Spleen (tissue), 11 donors: Measurements from ENCODE around the gene C12orf42. TPM values are rescaled to one million over a fixed set of nuclear protein-coding genes. Genes with fewer than 3 reads are reported as not detected.

Source experiments
- DNase-seq: peaks from one replicate; pipeline ENCODE4 v3.0.0-alpha.2; 2020
- H3K27ac ChIP-seq, 8 donors: fragments of 200-600 bp; sonication (generic) in 7 of 8; 1 replicate in 4 of 8; 2 replicates in 4 of 8; pipeline versions ENCODE4 v1.5.0 to v1.8.0; 2016 to 2021; ENCODE audit warnings: inconsistent platforms in 4 of 8, mild to moderate bottlenecking in 4 of 8, moderate library complexity in 1 of 8
- H3K27me3 ChIP-seq, 7 donors: fragments of 200-600 bp; sonication (generic) in 6 of 7; replicated peaks in 1 of 7; 1 replicate in 4 of 7; 2 replicates in 3 of 7; pipeline versions ENCODE4 v1.5.0 to v1.8.0; 2016 to 2021; ENCODE audit warnings: inconsistent platforms in 3 of 7, mild to moderate bottlenecking in 1 of 7
- H3K36me3 ChIP-seq, 6 donors: fragments of 200-600 bp; sonication (generic) in 5 of 6; 1 replicate in 4 of 6; 2 replicates in 2 of 6; pipeline versions ENCODE4 v1.5.0 to v1.8.0; 2016 to 2021; ENCODE audit warnings: inconsistent platforms in 2 of 6
- H3K4me1 ChIP-seq, 6 donors: fragments of 200-600 bp; sonication (generic) in 5 of 6; 1 replicate in 3 of 6; 2 replicates in 3 of 6; pipeline versions ENCODE4 v1.5.0 to v1.8.0; 2016 to 2021; ENCODE audit warnings: inconsistent platforms in 3 of 6
- H3K4me3 ChIP-seq, 8 donors: fragments of 200-600 bp; sonication (generic) in 7 of 8; 1 replicate in 4 of 8; 2 replicates in 4 of 8; pipeline versions ENCODE4 v1.5.0 to v1.8.0; 2016 to 2021; ENCODE audit warnings: inconsistent platforms in 4 of 8, mild to moderate bottlenecking in 4 of 8, moderate library complexity in 2 of 8
- H3K9me3 ChIP-seq, 8 donors: fragments of 200-600 bp; sonication (generic) in 7 of 8; 1 replicate in 4 of 8; 2 replicates in 4 of 8; pipeline versions ENCODE4 v1.5.0 to v1.8.0; 2016 to 2021; ENCODE audit warnings: inconsistent platforms in 4 of 8
- POLR2A ChIP-seq, 3 donors: fragments of 450-650 bp; IDR thresholded peaks; one replicate each; pipeline ENCODE4 v1.5.1; 2017; ENCODE audit warnings: antibody characterized with exemption in 3 of 3, mild to moderate bottlenecking in 1 of 3
- POLR2AphosphoS5 ChIP-seq, 3 donors: sonication (generic); formaldehyde crosslinking; IDR thresholded peaks; one replicate each; pipeline ENCODE4 v1.5.1; 2017; ENCODE audit warnings: antibody characterized with exemption in 3 of 3
- WGBS, 5 donors: extraction: QIAGEN DNeasy Blood & Tissue Kit in 3 of 5; methylation state at CpG; one replicate each; pipeline versions ENCODE4 v1.1.5 to v1.1.7; 2013 to 2018; 5-methylcytosine and 5-hydroxymethylcytosine counted together
- intact Hi-C: fragments of 100-400 bp; cut with DNase I; formaldehyde crosslinking; loops from one replicate; pipeline ENCODE4 v1.15.0; 2023; ENCODE audit warnings: low total_unique reads
- polyA plus RNA-seq, 3 donors: library from polyadenylated mRNA; stranded (reverse); fragments of 200-250 nt; gene quantifications; one replicate each; pipeline ENCODE4 v1.2.1, GENCODE V29; 2013
- total RNA-seq, 7 donors: library from RNA; depleted of rRNA in 3 of 7; stranded (reverse); fragments of >200 nt in 3 of 7; fragmentation: NEBNext Ultra II Directional in 4 of 7; extraction: Animal tissue kit (Norgen Biotek cat#: 25700) in 4 of 7; gene quantifications; one replicate each; pipeline versions ENCODE4 v1.1.0 to v1.2.1, GENCODE V29; 2016 to 2021
- TF ChIP-seq, protein P1 (sequence below), 11 experiments: fragments of 200-600 bp in 7 of 11; fragments of 450-650 bp in 4 of 11; sonication (generic) in 4 of 11; IDR thresholded peaks in 8 of 11; conservative IDR thresholded peaks in 3 of 11; 1 replicate in 7 of 11; 2 replicates in 4 of 11; pipeline versions ENCODE4 v1.4.0 to v1.8.0; 2016 to 2021; ENCODE audit warnings: antibody characterized with exemption in 11 of 11, inconsistent platforms in 4 of 11, mild to moderate bottlenecking in 1 of 11
- donor health status: healthy with polysubstance abuse.
- donor health status: DM: no; HTN: no; CAD: no; lungs with moderate emphysema.
- donor health status: DM: no; HTN: no; CAD: no.
- donor health status: Bipolar disorder and iron deficiency.
- donor health status: healthy.
- donor health status: DM: no; HTN: no; CAD: no.
- donor health status: DM: yes; HTN: yes; CAD: no.

Gene C12orf42
- total and polyA plus RNA-seq, 10 donors: 3.7 to 18.1 (median 11.9) TPM

DNA sequence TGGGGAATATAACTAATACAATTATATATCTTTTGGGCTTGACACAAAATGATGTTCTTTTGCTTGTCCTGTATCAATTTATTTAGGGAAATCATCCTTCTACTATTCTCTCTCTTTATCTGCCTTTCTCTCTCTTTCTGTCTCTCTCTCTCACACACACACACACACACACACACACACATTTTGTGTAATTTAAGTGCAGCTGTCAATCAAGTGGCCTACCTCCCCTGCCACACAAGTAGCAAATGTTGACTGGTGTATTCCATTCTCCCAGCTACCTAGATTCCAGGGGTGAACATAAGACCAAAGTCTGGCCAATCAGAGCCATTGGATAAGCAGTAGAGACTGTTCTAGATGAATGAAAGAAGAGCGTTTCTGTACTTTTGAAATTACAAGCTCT lies 127.6 kb downstream of the C12orf42 start:
- no peak overlapping the region for H3K27ac ChIP-seq
- H3K27me3 ChIP-seq: no peaks in the 10 kb centered on the region
- H3K4me3 ChIP-seq: no peak overlapping the region
- TF ChIP-seq POLR2AphosphoS5 (IDR thresholded peaks at IDR 0.05): no peak
- TF ChIP-seq, protein P1, sequence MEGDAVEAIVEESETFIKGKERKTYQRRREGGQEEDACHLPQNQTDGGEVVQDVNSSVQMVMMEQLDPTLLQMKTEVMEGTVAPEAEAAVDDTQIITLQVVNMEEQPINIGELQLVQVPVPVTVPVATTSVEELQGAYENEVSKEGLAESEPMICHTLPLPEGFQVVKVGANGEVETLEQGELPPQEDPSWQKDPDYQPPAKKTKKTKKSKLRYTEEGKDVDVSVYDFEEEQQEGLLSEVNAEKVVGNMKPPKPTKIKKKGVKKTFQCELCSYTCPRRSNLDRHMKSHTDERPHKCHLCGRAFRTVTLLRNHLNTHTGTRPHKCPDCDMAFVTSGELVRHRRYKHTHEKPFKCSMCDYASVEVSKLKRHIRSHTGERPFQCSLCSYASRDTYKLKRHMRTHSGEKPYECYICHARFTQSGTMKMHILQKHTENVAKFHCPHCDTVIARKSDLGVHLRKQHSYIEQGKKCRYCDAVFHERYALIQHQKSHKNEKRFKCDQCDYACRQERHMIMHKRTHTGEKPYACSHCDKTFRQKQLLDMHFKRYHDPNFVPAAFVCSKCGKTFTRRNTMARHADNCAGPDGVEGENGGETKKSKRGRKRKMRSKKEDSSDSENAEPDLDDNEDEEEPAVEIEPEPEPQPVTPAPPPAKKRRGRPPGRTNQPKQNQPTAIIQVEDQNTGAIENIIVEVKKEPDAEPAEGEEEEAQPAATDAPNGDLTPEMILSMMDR (IDR thresholded peaks at IDR 0.05 in 8 of 11, conservative IDR thresholded peaks at IDR 0.05 in 3 of 11): no peak
- no peak for TF ChIP-seq POLR2A (IDR thresholded peaks at IDR 0.05)
- no peak for DNase-seq
- H3K4me1 ChIP-seq: peaks cover 0 to 3% (median 0%) of the 10 kb centered on the region in 6 donors
- intact Hi-C loops: no loop called here
- peaks cover 0 to 49% (median 28%) of the 10 kb centered on the region in 8 donors for H3K9me3 ChIP-seq
- peaks cover 0 to 29% (median 0%) of the 10 kb centered on the region in 6 donors for H3K36me3 ChIP-seq
- WGBS, 5 donors: 95 to 100% (median 98%) methylated on average over 1 of the region's 1 CpG

DNA sequence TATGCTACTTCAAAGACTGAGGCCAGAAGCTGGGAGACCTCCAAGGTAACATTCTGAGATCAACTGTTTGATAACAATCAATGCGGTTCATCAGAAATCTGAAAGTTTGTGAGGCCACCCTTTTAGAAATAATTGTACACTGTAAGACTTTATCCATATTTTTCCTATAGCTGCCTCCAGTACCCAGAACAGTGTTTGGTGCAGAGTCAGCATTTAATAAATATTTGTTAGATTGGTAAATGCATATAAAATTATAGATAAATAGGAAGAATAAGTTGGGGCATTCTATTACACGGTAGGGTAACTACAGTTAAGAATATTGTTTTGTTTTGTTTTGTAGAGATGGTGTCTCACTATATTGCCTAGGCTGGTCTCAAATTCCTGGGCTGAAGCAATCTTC lies 141.4 kb downstream of the C12orf42 start:
- Histone ChIP-seq H3K27me3 (no peaks in the 10 kb centered on the region), H3K27ac (no peak overlapping the region), H3K4me3 (no peak overlapping the region), H3K36me3 (peaks cover 0 to 8% (median 0%) of the 10 kb centered on the region in 6 donors), H3K9me3 (no peaks in the 10 kb centered on the region), H3K4me1 (no peaks in the 10 kb centered on the region)
- TF ChIP-seq, protein P1 (IDR thresholded peaks at IDR 0.05 in 8 of 11, conservative IDR thresholded peaks at IDR 0.05 in 3 of 11): no peak
- TF ChIP-seq POLR2A (IDR thresholded peaks at IDR 0.05): no peak
- no peak for TF ChIP-seq POLR2AphosphoS5 (IDR thresholded peaks at IDR 0.05)
- intact Hi-C loops: no loop called here
- no peak for DNase-seq
- 46 to 94% (median 70%) methylated on average over 2 of the region's 2 CpGs for WGBS, 5 donors

DNA sequence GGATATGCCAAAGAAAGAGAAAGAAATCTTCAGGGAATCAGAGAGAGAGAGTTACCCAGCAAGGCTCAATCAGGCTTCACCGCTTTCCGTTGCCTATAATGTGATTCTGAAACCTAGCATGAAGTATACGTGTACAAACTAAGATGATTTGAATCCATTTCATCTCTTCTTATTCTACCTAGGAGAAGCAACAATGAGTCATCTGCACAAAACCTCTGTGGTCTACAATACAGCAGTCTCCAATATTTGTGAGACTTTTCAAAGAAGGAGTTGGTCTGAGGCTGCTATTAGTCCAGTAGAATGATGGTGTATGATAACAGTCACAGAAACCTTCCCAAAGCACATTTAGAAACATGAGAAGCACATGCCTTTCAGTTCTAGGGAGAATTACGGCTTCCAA lies 141.9 kb downstream of the C12orf42 start:
- Histone ChIP-seq H3K27ac (no peak overlapping the region), H3K36me3 (peaks cover 0 to 8% (median 0%) of the 10 kb centered on the region in 6 donors), H3K9me3 (no peaks in the 10 kb centered on the region), H3K4me1 (no peaks in the 10 kb centered on the region), H3K4me3 (no peak overlapping the region), H3K27me3 (no peaks in the 10 kb centered on the region)
- WGBS, 5 donors: 87 to 93% (median 90%) methylated on average over 4 of the region's 4 CpGs
- intact Hi-C loops: no loop called here
- DNase-seq: no peak
- TF ChIP-seq POLR2A (IDR thresholded peaks at IDR 0.05) (no peak), POLR2AphosphoS5 (IDR thresholded peaks at IDR 0.05) (no peak)
- TF ChIP-seq, protein P1 (IDR thresholded peaks at IDR 0.05 in 8 of 11, conservative IDR thresholded peaks at IDR 0.05 in 3 of 11): no peak

DNA sequence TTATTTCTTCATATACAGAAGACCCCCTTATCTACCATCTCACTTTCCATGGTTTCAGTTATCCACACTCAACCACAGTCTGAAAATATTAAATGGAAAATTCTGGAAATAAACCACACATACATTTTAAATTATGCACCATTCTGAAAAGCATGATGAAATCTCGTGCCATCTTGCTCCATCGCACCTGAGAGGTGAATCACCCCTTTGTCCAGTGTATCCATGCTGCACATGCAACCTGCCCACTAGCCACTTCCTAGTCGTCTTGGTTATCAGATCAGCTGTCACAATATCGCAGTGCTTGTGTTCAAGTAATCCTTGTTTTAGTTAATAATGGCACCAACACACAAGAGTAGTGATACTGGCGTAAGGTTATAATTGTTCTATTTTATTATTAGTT lies 145.7 kb downstream of the C12orf42 start:
- peaks cover 0 to 19% (median 7%) of the 10 kb centered on the region in 8 donors for H3K9me3 ChIP-seq
- no peak overlapping the region for H3K4me3 ChIP-seq
- H3K27ac ChIP-seq: no peak overlapping the region
- H3K27me3 ChIP-seq: no peaks in the 10 kb centered on the region
- TF ChIP-seq, protein P1 (IDR thresholded peaks at IDR 0.05 in 8 of 11, conservative IDR thresholded peaks at IDR 0.05 in 3 of 11): no peak
- TF ChIP-seq POLR2A (IDR thresholded peaks at IDR 0.05) (no peak), POLR2AphosphoS5 (IDR thresholded peaks at IDR 0.05) (no peak)
- H3K4me1 ChIP-seq: no peaks in the 10 kb centered on the region
- 84 to 94% (median 89%) methylated on average over 5 of the region's 5 CpGs for WGBS, 5 donors
- intact Hi-C loops: no loop called here
- peaks cover 0 to 21% (median 0%) of the 10 kb centered on the region in 6 donors for H3K36me3 ChIP-seq
- DNase-seq: no peak
